Natural killer cell (primary cell): ENCODE data around the gene HSD17B2. TPM values are rescaled to one million over a fixed set of nuclear protein-coding genes. Genes with fewer than 3 reads are reported as not detected.

Experiments used
- ATAC-seq, 3 donors: fragments of 150-1000 bp in 2 of 3; fragments of 200-7000 bp in 1 of 3; cut with Tn5 transposase; 1 replicate in 1 of 3; 2 replicates in 2 of 3; pipeline ENCODE4 v1.10.0; 2021; ENCODE audit warnings: mild to moderate bottlenecking in 2 of 3, moderate library complexity in 2 of 3
- DNase-seq, 2 donors: peaks; one replicate each; pipeline versions ENCODE4 v3.0.0 to v3.0.0-alpha.2; 2013 to 2021; ENCODE audit warnings: mixed read lengths in 1 of 2
- H3K27ac ChIP-seq: one replicate; pipeline ENCODE4 v1.5.1; 2013; ENCODE audit warnings: mild to moderate bottlenecking, low read length
- H3K27me3 ChIP-seq: one replicate; pipeline ENCODE4 v1.6.1; 2013; ENCODE audit warnings: low read length; ENCODE audit not compliant: control insufficient read depth, insufficient read depth
- H3K36me3 ChIP-seq: one replicate; pipeline ENCODE4 v1.6.1; 2013; ENCODE audit warnings: low read length; ENCODE audit not compliant: control insufficient read depth, insufficient read depth
- H3K4me1 ChIP-seq: one replicate; pipeline ENCODE4 v1.6.1; 2013; ENCODE audit warnings: low read length; ENCODE audit not compliant: control insufficient read depth, insufficient read depth
- H3K4me3 ChIP-seq: one replicate; pipeline ENCODE4 v1.5.1; 2013; ENCODE audit warnings: low read length
- H3K9me3 ChIP-seq: one replicate; pipeline ENCODE4 v1.6.1; 2013; ENCODE audit warnings: low read length; ENCODE audit not compliant: control insufficient read depth, insufficient read depth
- H3K27ac Mint-ChIP-seq, 2 donors: one replicate each; pipeline ENCODE4 v1.8.0; 2022; ENCODE audit warnings: mild to moderate bottlenecking in 2 of 2, mixed read lengths in 2 of 2, moderate library complexity in 1 of 2
- H3K27me3 Mint-ChIP-seq, 2 donors: one replicate each; pipeline ENCODE4 v1.8.0; 2022; ENCODE audit warnings: low read depth in 2 of 2, mixed read lengths in 2 of 2
- H3K36me3 Mint-ChIP-seq: one replicate; pipeline ENCODE4 v1.8.0; 2022; ENCODE audit warnings: mixed read lengths
- H3K4me1 Mint-ChIP-seq, 2 donors: one replicate each; pipeline ENCODE4 v1.8.0; 2022; ENCODE audit warnings: mixed read lengths in 2 of 2
- H3K4me3 Mint-ChIP-seq: one replicate; pipeline ENCODE4 v1.8.0; 2022; ENCODE audit warnings: mild to moderate bottlenecking, moderate library complexity, mixed read lengths
- H3K9me3 Mint-ChIP-seq, 2 donors: one replicate each; pipeline ENCODE4 v1.8.0; 2022; ENCODE audit warnings: mixed read lengths in 2 of 2
- CTCF ChIP-seq: fragments of 200-600 bp; IDR thresholded peaks from one replicate; pipeline ENCODE4 v1.8.0; 2022; ENCODE audit warnings: antibody characterized with exemption
- WGBS: methylation state at CpG from one replicate; pipeline ENCODE4 v1.1.7; 2013; ENCODE audit warnings: missing lambda C conversion rate; ENCODE audit not compliant: insufficient coverage; 5-methylcytosine and 5-hydroxymethylcytosine counted together
- intact Hi-C: fragments of 100-400 bp; cut with micrococcal nuclease; formaldehyde crosslinking; loops from one replicate; pipeline ENCODE4 v1.14.2; 2022
- total RNA-seq, 4 donors: library from RNA; stranded (reverse); fragments of 120-200 nt in 1 of 4; gene quantifications; one replicate each; pipeline versions ENCODE4 v1.2.3 to v1.2.4, GENCODE V29; 2013 to 2022

The HSD17B2 gene
- total RNA-seq, 3 donors from 2014 or later (not counting 1 experiment from before 2014, with no cell fraction given), result not detected

- no peaks in the 10 kb centered on the region for H3K36me3 Mint-ChIP-seq
- TF ChIP-seq CTCF, result no peak
- Histone ChIP-seq H3K4me1 (no peaks in the 10 kb centered on the region), H3K27me3 (no peaks in the 10 kb centered on the region), H3K9me3 (peaks cover 5% of the 10 kb centered on the region), H3K36me3 (peaks cover 7% of the 10 kb centered on the region), H3K27ac (no peak overlapping the region), H3K4me3 (no peak overlapping the region)
- no peak for ATAC-seq
- H3K4me1 Mint-ChIP-seq, result peaks cover 13 to 23% of the 10 kb centered on the region in 2 donors
- WGBS, result 87% methylated on average over 5 of the region's 5 CpGs
- intact Hi-C loops, result no loop called here
- H3K27ac Mint-ChIP-seq, result no peak overlapping the region
- no peak for DNase-seq
- H3K9me3 Mint-ChIP-seq, result no peaks in the 10 kb centered on the region
- H3K27me3 Mint-ChIP-seq, result no peaks in the 10 kb centered on the region
- no peak overlapping the region for H3K4me3 Mint-ChIP-seq
These were observed 30.5 kb upstream of the HSD17B2 start for GRCh38 chr16:82004601-82005000.

GRCh38 chr16:82005027-82005830, 29.8 kb upstream of the HSD17B2 start:
- DNase-seq, result no peak
- H3K36me3 ChIP-seq, result peaks cover 2% of the 10 kb centered on the region
- no peaks in the 10 kb centered on the region for H3K9me3 Mint-ChIP-seq
- H3K27ac ChIP-seq, result no peak overlapping the region
- peaks cover 5% of the 10 kb centered on the region for H3K9me3 ChIP-seq
- peaks cover 20 to 28% of the 10 kb centered on the region in 2 donors for H3K4me1 Mint-ChIP-seq
- no peak overlapping the region for H3K4me3 ChIP-seq
- H3K36me3 Mint-ChIP-seq, result no peaks in the 10 kb centered on the region
- no peaks in the 10 kb centered on the region for H3K4me1 ChIP-seq
- H3K27ac Mint-ChIP-seq, result no peak overlapping the region
- H3K27me3 Mint-ChIP-seq, result no peaks in the 10 kb centered on the region
- WGBS, result 93% methylated on average over 6 of the region's 6 CpGs
- H3K27me3 ChIP-seq, result no peaks in the 10 kb centered on the region
- ATAC-seq, result no peak
- intact Hi-C loops, result no loop called here
- no peak overlapping the region for H3K4me3 Mint-ChIP-seq
- no peak for TF ChIP-seq CTCF

- Mint-ChIP-seq H3K4me3 (no peak overlapping the region), H3K27me3 (no peaks in the 10 kb centered on the region), H3K4me1 (peaks cover 28 to 36% of the 10 kb centered on the region in 2 donors), H3K9me3 (no peaks in the 10 kb centered on the region), H3K27ac (no peak overlapping the region), H3K36me3 (no peaks in the 10 kb centered on the region)
- DNase-seq (no peak), ATAC-seq (no peak)
- TF ChIP-seq CTCF, result no peak
- Histone ChIP-seq H3K9me3 (peaks cover 5% of the 10 kb centered on the region), H3K27me3 (no peaks in the 10 kb centered on the region), H3K36me3 (no peaks in the 10 kb centered on the region), H3K27ac (no peak overlapping the region), H3K4me1 (peaks cover 7% of the 10 kb centered on the region), H3K4me3 (no peak overlapping the region)
- intact Hi-C loops, result no loop called here
- WGBS, result 95% methylated on average over 3 of the region's 5 CpGs
These were observed 29.0 kb upstream of the HSD17B2 start for GRCh38 chr16:82006036-82006435.

- ATAC-seq (no peak), DNase-seq (no peak)
- H3K4me3 Mint-ChIP-seq, result no peak overlapping the region
- H3K9me3 Mint-ChIP-seq, result no peaks in the 10 kb centered on the region
- intact Hi-C loops, result no loop called here
- TF ChIP-seq CTCF, result no peak
- H3K27me3 Mint-ChIP-seq, result peaks cover 0 to 2% of the 10 kb centered on the region in 2 donors
- H3K36me3 ChIP-seq, result no peaks in the 10 kb centered on the region
- WGBS, result 100% methylated on average over 1 of the region's 2 CpGs
- H3K27ac Mint-ChIP-seq, result no peak overlapping the region
- H3K4me3 ChIP-seq, result no peak overlapping the region
- no peaks in the 10 kb centered on the region for H3K36me3 Mint-ChIP-seq
- peaks cover 5% of the 10 kb centered on the region for H3K9me3 ChIP-seq
- H3K4me1 ChIP-seq, result peaks cover 15% of the 10 kb centered on the region
- H3K4me1 Mint-ChIP-seq, result peaks cover 37 to 43% of the 10 kb centered on the region in 2 donors
- no peak overlapping the region for H3K27ac ChIP-seq
- peaks cover 3% of the 10 kb centered on the region for H3K27me3 ChIP-seq
These were observed 27.9 kb upstream of the HSD17B2 start for GRCh38 chr16:82007189-82007588.
